ENCODE measurements around the gene GRM1. TPM values are rescaled to one million over a fixed set of nuclear protein-coding genes. Genes with fewer than 3 reads are reported as not detected.

GRM1 gene
- total and polyA plus RNA-seq, 9 of the 15 experiments (the other 6 are each of a cell fraction or from before 2014, with no cell fraction given), result not detected

- intact Hi-C loops (cut with micrococcal nuclease), result no loop called here
- no peak overlapping the region for H3K4me3 ChIP-seq
- H3K36me3 ChIP-seq (ENCODE audit: control insufficient read depth, insufficient read depth, low read length), result no peaks in the 10 kb centered on the region
- H3K27ac ChIP-seq (ENCODE audit: extremely low read depth, low read depth, low read length), result no peak overlapping the region
- no peak for ATAC-seq
- BruUV-seq (replicated peaks), result no TSS peak
- H3K4me2 ChIP-seq (ENCODE audit: insufficient read depth, low read length), result no peak overlapping the region
- no peaks in the 10 kb centered on the region for H4K20me1 ChIP-seq (replicated peaks; ENCODE audit: control insufficient read depth, insufficient read depth, low read length)
- ChIA-PET CTCF (ENCODE audit: low intra/inter-chr PET ratio) (no interaction called here), POLR2A (no interaction called here)
- in situ Hi-C loops (cut with MboI), result no loop called here
- H3K79me2 ChIP-seq (ENCODE audit: control insufficient read depth, insufficient read depth, low read length), result no peaks in the 10 kb centered on the region
- H3K9me1 ChIP-seq (ENCODE audit: control insufficient read depth, insufficient read depth, low read length), result no peaks in the 10 kb centered on the region
- no peak for TF ChIP-seq NFRKB (IDR thresholded peaks at IDR 0.05; ENCODE audit: low read depth)
- no peak for TF ChIP-seq JUND (IDR thresholded peaks at IDR 0.05; ENCODE audit: borderline replicate concordance, low read depth, low read length)
- no peak for TF ChIP-seq JUND (tag; IDR thresholded peaks at IDR 0.05; ENCODE audit: borderline replicate concordance, low read depth, low read length)
- no peak for TF ChIP-seq TAF1 (IDR thresholded peaks at IDR 0.05; ENCODE audit: control insufficient read depth, extremely low read depth, insufficient read depth, low read length, severe bottlenecking)
- no peak for TF ChIP-seq ATF7 (IDR thresholded peaks at IDR 0.05)
- TF ChIP-seq, protein P1, sequence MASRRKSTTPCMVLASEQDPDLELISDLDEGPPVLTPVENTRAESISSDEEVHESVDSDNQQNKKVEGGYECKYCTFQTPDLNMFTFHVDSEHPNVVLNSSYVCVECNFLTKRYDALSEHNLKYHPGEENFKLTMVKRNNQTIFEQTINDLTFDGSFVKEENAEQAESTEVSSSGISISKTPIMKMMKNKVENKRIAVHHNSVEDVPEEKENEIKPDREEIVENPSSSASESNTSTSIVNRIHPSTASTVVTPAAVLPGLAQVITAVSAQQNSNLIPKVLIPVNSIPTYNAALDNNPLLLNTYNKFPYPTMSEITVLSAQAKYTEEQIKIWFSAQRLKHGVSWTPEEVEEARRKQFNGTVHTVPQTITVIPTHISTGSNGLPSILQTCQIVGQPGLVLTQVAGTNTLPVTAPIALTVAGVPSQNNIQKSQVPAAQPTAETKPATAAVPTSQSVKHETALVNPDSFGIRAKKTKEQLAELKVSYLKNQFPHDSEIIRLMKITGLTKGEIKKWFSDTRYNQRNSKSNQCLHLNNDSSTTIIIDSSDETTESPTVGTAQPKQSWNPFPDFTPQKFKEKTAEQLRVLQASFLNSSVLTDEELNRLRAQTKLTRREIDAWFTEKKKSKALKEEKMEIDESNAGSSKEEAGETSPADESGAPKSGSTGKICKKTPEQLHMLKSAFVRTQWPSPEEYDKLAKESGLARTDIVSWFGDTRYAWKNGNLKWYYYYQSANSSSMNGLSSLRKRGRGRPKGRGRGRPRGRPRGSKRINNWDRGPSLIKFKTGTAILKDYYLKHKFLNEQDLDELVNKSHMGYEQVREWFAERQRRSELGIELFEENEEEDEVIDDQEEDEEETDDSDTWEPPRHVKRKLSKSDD (conservative IDR thresholded peaks at IDR 0.05; ENCODE audit: low read length), result no peak
- no peak for TF ChIP-seq PPARD (CRISPR knock-in tag; IDR thresholded peaks at IDR 0.05)
- H3K4me1 ChIP-seq (replicated peaks in 1 of 2; ENCODE audit: control insufficient read depth in 2 of 2, insufficient read depth in 2 of 2, low read length in 2 of 2), result no peaks in the 10 kb centered on the region
- WGBS (ENCODE audit: insufficient coverage, low coverage, missing lambda C conversion rate), result 0% methylated on average over 5 of the region's 5 CpGs
- H3K9me3 ChIP-seq (replicated peaks; ENCODE audit: control insufficient read depth, insufficient read depth, low read depth, low read length), result no peaks in the 10 kb centered on the region
- H3K9ac ChIP-seq (ENCODE audit: insufficient read depth in 1 of 2, low read depth in 2 of 2, low read length in 2 of 2), result no peak overlapping the region
- no peaks in the 10 kb centered on the region for H3K27me3 ChIP-seq (ENCODE audit: control insufficient read depth in 2 of 2, insufficient read depth in 2 of 2, low read length in 2 of 2)
- DNase-seq (ENCODE audit: extremely low read depth in 1 of 4, low spot score in 3 of 4), result no peak
- H2AFZ ChIP-seq (ENCODE audit: low read depth, low read length), result no peak overlapping the region
- no peak for FAIRE-seq
Measured at GRCh38 chr6:146316175-146316495, 287.3 kb downstream of the GRM1 start.
